Activated CD4-positive, alpha-beta T cell treated with anti-CD3 and anti-CD28 coated beads, Interleukin-2, amount 50 U/mL, for 16 hours (primary cell): ENCODE data around the gene GAB2.

Experiments used
- DNase-seq: peaks from one replicate; pipeline ENCODE4 v3.0.0-alpha.2; 2020

Gene GAB2

GRCh38 chr11:78170874-78171549 lies 246.6 kb downstream of the GAB2 start:
- no peak for DNase-seq

GRCh38 chr11:78170413-78170812 lies 247.2 kb downstream of the GAB2 start:
- DNase-seq: no peak

- DNase-seq: no peak
Observed at GRCh38 chr11:78168539-78169477, 248.8 kb downstream of the GAB2 start.

GRCh38 chr11:78166855-78167469 lies 250.7 kb downstream of the GAB2 start:
- no peak for DNase-seq
